Osteocyte (in vitro differentiated cells): Measurements from ENCODE around the gene RPS6KC1. TPM values are rescaled to one million over a fixed set of nuclear protein-coding genes. Genes with fewer than 3 reads are reported as not detected.

Experiments used
- DNase-seq: peaks from one replicate; pipeline ENCODE4 v3.0.0; 2021; ENCODE audit warnings: mixed read lengths; ENCODE audit not compliant: unreplicated experiment; ENCODE audit errors: extremely low spot score
- H3K27ac Mint-ChIP-seq: one replicate; pipeline ENCODE4 v1.8.0; 2021; ENCODE audit warnings: mild to moderate bottlenecking, mixed read lengths; ENCODE audit not compliant: unreplicated experiment
- H3K27me3 Mint-ChIP-seq: one replicate; pipeline ENCODE4 v1.8.0; 2021; ENCODE audit warnings: mixed read lengths; ENCODE audit not compliant: unreplicated experiment
- H3K36me3 Mint-ChIP-seq: one replicate; pipeline ENCODE4 v1.8.0; 2021; ENCODE audit warnings: mixed read lengths; ENCODE audit not compliant: unreplicated experiment
- H3K4me1 Mint-ChIP-seq: one replicate; pipeline ENCODE4 v1.8.0; 2021; ENCODE audit warnings: mixed read lengths; ENCODE audit not compliant: unreplicated experiment
- H3K4me3 Mint-ChIP-seq: one replicate; pipeline ENCODE4 v1.8.0; 2021; ENCODE audit warnings: mild to moderate bottlenecking, moderate library complexity, mixed read lengths; ENCODE audit not compliant: unreplicated experiment
- H3K9me3 Mint-ChIP-seq: one replicate; pipeline ENCODE4 v1.8.0; 2021; ENCODE audit warnings: mixed read lengths; ENCODE audit not compliant: unreplicated experiment
- total RNA-seq: library from RNA; stranded (reverse); gene quantifications from 2 replicates; pipeline ENCODE4 v1.2.1, GENCODE V29; 2021
- TF ChIP-seq, protein P1 (sequence below): fragments of 200-600 bp; sonication (generic); IDR thresholded peaks from 2 replicates; pipeline ENCODE4 v1.5.0; 2021; ENCODE audit warnings: antibody characterized with exemption, mild to moderate bottlenecking, moderate library complexity

The RPS6KC1 gene
- total RNA-seq, 1 donor from 2014 or later: 19.6 TPM

DNA sequence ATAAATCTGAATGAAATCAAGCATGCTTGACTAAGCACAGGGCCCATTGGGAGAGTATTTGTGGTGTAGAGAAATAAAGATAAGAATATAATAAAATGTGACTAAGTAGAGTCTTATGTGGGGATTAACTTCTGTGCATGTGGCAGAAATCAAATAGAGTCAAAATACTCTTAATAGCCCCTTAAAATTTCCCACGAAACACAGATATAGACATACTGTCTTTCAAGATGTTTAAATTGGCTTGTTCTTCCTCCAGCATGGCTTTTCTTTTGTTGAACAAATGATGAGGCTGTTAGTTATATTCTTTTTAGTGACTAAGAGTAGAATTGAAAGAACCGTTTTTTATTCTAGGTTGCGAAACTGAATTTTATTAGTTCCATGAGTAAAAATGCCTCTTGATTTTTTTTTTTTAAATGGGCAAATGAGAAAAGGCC, 112.3 kb downstream of the RPS6KC1 start:
- Mint-ChIP-seq H3K27me3 (no peaks in the 10 kb centered on the region), H3K4me3 (no peak overlapping the region), H3K36me3 (peaks cover 4% of the 10 kb centered on the region), H3K9me3 (peaks cover 5% of the 10 kb centered on the region), H3K27ac (no peak overlapping the region), H3K4me1 (no peaks in the 10 kb centered on the region)
- TF ChIP-seq, protein P1, sequence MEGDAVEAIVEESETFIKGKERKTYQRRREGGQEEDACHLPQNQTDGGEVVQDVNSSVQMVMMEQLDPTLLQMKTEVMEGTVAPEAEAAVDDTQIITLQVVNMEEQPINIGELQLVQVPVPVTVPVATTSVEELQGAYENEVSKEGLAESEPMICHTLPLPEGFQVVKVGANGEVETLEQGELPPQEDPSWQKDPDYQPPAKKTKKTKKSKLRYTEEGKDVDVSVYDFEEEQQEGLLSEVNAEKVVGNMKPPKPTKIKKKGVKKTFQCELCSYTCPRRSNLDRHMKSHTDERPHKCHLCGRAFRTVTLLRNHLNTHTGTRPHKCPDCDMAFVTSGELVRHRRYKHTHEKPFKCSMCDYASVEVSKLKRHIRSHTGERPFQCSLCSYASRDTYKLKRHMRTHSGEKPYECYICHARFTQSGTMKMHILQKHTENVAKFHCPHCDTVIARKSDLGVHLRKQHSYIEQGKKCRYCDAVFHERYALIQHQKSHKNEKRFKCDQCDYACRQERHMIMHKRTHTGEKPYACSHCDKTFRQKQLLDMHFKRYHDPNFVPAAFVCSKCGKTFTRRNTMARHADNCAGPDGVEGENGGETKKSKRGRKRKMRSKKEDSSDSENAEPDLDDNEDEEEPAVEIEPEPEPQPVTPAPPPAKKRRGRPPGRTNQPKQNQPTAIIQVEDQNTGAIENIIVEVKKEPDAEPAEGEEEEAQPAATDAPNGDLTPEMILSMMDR: no peak
- no peak for DNase-seq

GRCh38 chr1:213164561-213164960, 113.5 kb downstream of the RPS6KC1 start:
- H3K27ac Mint-ChIP-seq: no peak overlapping the region
- H3K4me1 Mint-ChIP-seq: no peaks in the 10 kb centered on the region
- H3K9me3 Mint-ChIP-seq: peaks cover 5% of the 10 kb centered on the region
- TF ChIP-seq, protein P1: no peak
- no peak overlapping the region for H3K4me3 Mint-ChIP-seq
- peaks cover 4% of the 10 kb centered on the region for H3K36me3 Mint-ChIP-seq
- DNase-seq: no peak
- H3K27me3 Mint-ChIP-seq: no peaks in the 10 kb centered on the region

DNA sequence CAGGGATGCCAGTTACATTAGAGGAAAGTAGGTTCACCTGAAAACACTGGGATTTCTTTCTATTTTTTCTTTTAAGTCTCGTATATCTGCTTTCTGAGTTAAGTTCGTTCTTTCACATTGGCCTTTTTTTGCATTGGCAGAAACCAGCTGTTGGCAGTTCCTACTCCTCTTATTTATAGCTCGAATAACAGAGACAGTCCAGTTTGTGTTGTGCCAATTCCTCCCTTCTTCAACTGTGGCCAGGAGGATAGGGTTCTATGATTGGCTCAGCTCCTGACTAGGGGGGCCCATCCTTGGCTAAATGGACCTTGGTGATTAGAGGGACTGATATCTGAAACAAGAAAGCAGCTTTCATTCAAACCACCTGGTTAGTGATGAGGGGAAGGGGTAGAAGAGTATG, 115.8 kb downstream of the RPS6KC1 start:
- DNase-seq: no peak
- H3K9me3 Mint-ChIP-seq: no peaks in the 10 kb centered on the region
- H3K4me1 Mint-ChIP-seq: no peaks in the 10 kb centered on the region
- peaks cover 2% of the 10 kb centered on the region for H3K36me3 Mint-ChIP-seq
- no peaks in the 10 kb centered on the region for H3K27me3 Mint-ChIP-seq
- no peak overlapping the region for H3K4me3 Mint-ChIP-seq
- TF ChIP-seq, protein P1: no peak
- H3K27ac Mint-ChIP-seq: no peak overlapping the region

- TF ChIP-seq, protein P1: no peak
- Mint-ChIP-seq H3K27ac (no peak overlapping the region), H3K4me1 (no peaks in the 10 kb centered on the region), H3K9me3 (no peaks in the 10 kb centered on the region), H3K4me3 (no peak overlapping the region), H3K36me3 (peaks cover 18% of the 10 kb centered on the region), H3K27me3 (no peaks in the 10 kb centered on the region)
- DNase-seq: no peak
Measured at GRCh38 chr1:213171711-213172110, 120.7 kb downstream of the RPS6KC1 start.

DNA sequence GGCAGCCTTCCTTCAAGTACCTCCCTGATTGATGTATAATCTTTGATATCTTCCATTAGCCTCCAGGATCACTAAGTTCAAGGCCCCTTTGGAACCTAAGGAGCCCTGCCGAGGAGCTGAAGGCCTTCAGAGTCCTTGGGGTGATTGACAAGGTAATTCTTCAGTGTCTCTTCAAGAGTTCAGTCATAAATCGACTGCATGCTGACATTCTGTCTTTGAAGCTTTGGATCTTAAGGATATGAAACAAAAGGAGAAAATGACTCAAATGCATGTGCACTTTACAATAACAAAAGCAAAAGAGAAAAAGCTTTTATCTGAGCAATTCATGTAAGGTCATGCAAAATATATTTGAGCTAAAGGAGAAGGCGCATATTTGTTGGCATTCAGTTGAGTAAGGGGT, 125.3 kb downstream of the RPS6KC1 start:
- Mint-ChIP-seq H3K4me3 (no peak overlapping the region), H3K4me1 (no peaks in the 10 kb centered on the region), H3K36me3 (peaks cover 26% of the 10 kb centered on the region), H3K9me3 (peaks cover 11% of the 10 kb centered on the region), H3K27me3 (no peaks in the 10 kb centered on the region), H3K27ac (no peak overlapping the region)
- DNase-seq: no peak
- TF ChIP-seq, protein P1: no peak
